Measurements from ENCODE around the gene KRTAP1-5.
"Not testable (repeated sequence)": the region's sequence is repeated elsewhere in the genome, so short reads cannot be mapped to it uniquely, and the experiment has no call there.

The KRTAP1-5 gene

GRCh38 chr17:41002814-41003213 lies 24.2 kb downstream of the KRTAP1-5 start:
- FAIRE-seq, result no peak

GRCh38 chr17:41001795-41002194 lies 25.2 kb downstream of the KRTAP1-5 start:
- FAIRE-seq, result no peak

GRCh38 chr17:40999563-40999962 lies 27.4 kb downstream of the KRTAP1-5 start, which contains the start of gene KRTAP3-2:
TSS of gene KRTAP3-2 (minus strand) at chr17:40999906. CDS start at chr17:40999853, 53 bp downstream.
- FAIRE-seq, result not testable (repeated sequence)

- no peak for FAIRE-seq
Observed at GRCh38 chr17:40997361-40997760, 29.6 kb downstream of the KRTAP1-5 start.

- no peak for FAIRE-seq
Observed at GRCh38 chr17:40996829-40997228, 30.2 kb downstream of the KRTAP1-5 start.

- FAIRE-seq, result no peak
Observed at GRCh38 chr17:40995116-40995515, 31.9 kb downstream of the KRTAP1-5 start.

GRCh38 chr17:40993839-40994238 lies 33.2 kb downstream of the KRTAP1-5 start, which contains the start of gene KRTAP3-3:
TSS of gene KRTAP3-3 (minus strand) at chr17:40994164. CDS start at chr17:40994097, 67 bp downstream.
- no peak for FAIRE-seq

- no peak for FAIRE-seq
Observed at GRCh38 chr17:40993084-40993483, 33.9 kb downstream of the KRTAP1-5 start.

GRCh38 chr17:40992666-40993065 lies 34.3 kb downstream of the KRTAP1-5 start:
- no peak for FAIRE-seq

- no peak for FAIRE-seq
Observed at GRCh38 chr17:40986920-40987319, 40.1 kb downstream of the KRTAP1-5 start.

- FAIRE-seq, result no peak
Observed at GRCh38 chr17:40984226-40984625, 42.8 kb downstream of the KRTAP1-5 start, which contains the start of gene KRT40. TSS of gene KRT40 (minus strand) at chr17:40984326. CDS start at chr17:40984273, 53 bp downstream.

- no peak for FAIRE-seq
Observed at GRCh38 chr17:40981115-40981514, 45.9 kb downstream of the KRTAP1-5 start.

GRCh38 chr17:40980596-40980995 lies 46.4 kb downstream of the KRTAP1-5 start:
- FAIRE-seq, result no peak

GRCh38 chr17:40980117-40980516 lies 46.9 kb downstream of the KRTAP1-5 start:
- FAIRE-seq, result no peak

- FAIRE-seq, result no peak
Observed at GRCh38 chr17:40978575-40979151, 48.3 kb downstream of the KRTAP1-5 start.

Data from endometrium (tissue), 2 donors.